ENCODE results near the gene TMEM95.

TMEM95 gene

GRCh38 chr17:7389924-7390910 is 35.3 kb downstream of the TMEM95 start:
- TF ChIP-seq ZNF274 (IDR thresholded peaks at IDR 0.05; ENCODE audit: low read depth, low read length): no peak
- no peak overlapping the region for H3K4me3 ChIP-seq (ENCODE audit: low read length)

- no peak overlapping the region for H3K4me3 ChIP-seq (ENCODE audit: low read length)
- TF ChIP-seq ZNF274 (IDR thresholded peaks at IDR 0.05; ENCODE audit: low read depth, low read length): no peak
These were observed 36.4 kb downstream of the TMEM95 start for GRCh38 chr17:7391307-7391706.

- TF ChIP-seq ZNF274 (IDR thresholded peaks at IDR 0.05; ENCODE audit: low read depth, low read length): no peak
These were observed 38.0 kb downstream of the TMEM95 start for GRCh38 chr17:7392696-7393612.

GRCh38 chr17:7393613-7394451 is 38.9 kb downstream of the TMEM95 start:
- no peak for TF ChIP-seq ZNF274 (IDR thresholded peaks at IDR 0.05; ENCODE audit: low read depth, low read length)
- peak overlapping the region; percentile 81 for H3K4me3 ChIP-seq (ENCODE audit: low read length)

More at GRCh38 chr17:7392696-7393612, 38.0 kb downstream of the TMEM95 start:
- peak overlapping the region; percentile 81; the same call in 1 of the 2 replicates for H3K4me3 ChIP-seq (ENCODE audit: low read length)

GRCh38 chr17:7394452-7395191 is 39.7 kb downstream of the TMEM95 start, which contains the start of gene PLSCR3:
PLSCR3 (minus strand) TSS chr17:7394525; CDS start chr17:7394110, 415 bp downstream.
- TF ChIP-seq ZNF274 (IDR thresholded peaks at IDR 0.05; ENCODE audit: low read depth, low read length): no peak
- peak within 1 kb of the TSS; percentile 81 for H3K4me3 ChIP-seq (ENCODE audit: low read length)

DNA sequence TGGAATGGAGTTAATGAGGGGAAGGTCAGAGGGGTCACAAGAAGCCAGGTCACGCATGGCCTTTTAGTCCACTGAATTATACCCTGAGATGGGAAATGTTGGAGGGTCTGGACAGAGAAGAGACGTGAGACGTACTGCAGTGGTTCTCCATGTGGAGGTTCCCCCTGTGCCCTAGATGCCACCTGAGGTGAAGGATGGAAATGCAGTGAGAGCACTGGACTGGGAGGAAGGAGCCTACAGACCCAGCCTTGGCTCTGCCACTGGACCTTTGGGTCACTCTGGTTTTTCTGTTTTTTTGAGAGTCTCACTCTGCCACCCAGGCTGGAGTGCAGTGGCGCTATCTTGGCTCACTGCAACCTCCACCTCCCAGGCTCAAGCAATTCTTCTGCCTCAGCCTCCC is 41.2 kb downstream of the TMEM95 start:
- no peak overlapping the region for H3K4me3 ChIP-seq (ENCODE audit: low read length)
- TF ChIP-seq ZNF274 (IDR thresholded peaks at IDR 0.05; ENCODE audit: low read depth, low read length): no peak

GRCh38 chr17:7398612-7399011 is 43.7 kb downstream of the TMEM95 start:
- TF ChIP-seq ZNF274 (IDR thresholded peaks at IDR 0.05; ENCODE audit: low read depth, low read length): no peak

DNA sequence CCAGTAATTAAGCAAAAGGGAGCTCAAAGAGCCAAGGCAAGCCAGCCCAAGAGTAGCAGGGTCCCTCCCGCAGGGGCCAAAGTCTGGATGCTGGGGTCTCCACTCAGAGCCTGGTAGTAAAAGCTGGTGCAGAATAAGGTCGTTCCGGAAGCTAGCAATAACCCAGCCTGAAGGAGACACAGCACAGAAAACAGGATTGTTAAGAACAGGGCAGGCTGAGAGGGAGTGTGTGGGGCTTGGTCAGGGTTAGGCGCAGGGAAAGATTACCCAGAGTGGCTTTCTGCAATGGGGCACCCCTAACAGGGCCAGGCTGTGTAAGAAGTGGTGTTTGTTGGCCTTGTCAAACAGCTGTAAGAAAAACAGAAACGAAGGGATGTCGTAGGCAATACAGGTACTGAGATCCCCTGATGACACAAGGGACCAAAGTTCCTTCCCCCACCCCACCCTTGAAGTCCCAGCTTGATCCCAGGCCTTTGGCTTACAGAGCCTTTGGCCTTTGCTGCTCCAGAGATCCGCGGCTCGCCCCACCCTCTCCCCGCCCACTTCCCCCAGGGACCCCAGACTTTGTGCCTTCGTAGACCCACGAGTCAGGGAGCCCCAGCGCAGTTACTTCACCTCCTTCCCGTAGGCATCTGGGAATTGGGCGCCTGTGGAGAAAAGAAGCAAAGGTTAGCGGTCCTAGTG is 48.2 kb downstream of the TMEM95 start:
- TF ChIP-seq ZNF274 (IDR thresholded peaks at IDR 0.05; ENCODE audit: low read depth, low read length): no peak
- peak overlapping the region; percentile 78 for H3K4me3 ChIP-seq (ENCODE audit: low read length)

More at GRCh38 chr17:7398612-7399011, 43.7 kb downstream of the TMEM95 start:
- H3K4me3 ChIP-seq (ENCODE audit: low read length): no peak overlapping the region

DNA sequence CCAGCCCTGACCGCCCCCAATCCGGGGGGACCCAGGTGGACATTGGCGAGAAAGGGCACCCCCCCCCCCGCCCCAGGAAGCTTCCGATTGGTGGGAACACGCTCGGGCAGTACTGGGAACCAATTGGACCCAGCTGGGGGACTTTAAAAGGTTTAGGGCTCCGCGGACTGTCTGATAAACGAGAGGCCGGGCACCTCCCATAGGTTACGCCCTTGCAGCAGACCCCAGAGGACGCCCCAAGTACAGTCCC is 48.7 kb downstream of the TMEM95 start:
- peak overlapping the region; percentile 78 for H3K4me3 ChIP-seq (ENCODE audit: low read length)

DNA sequence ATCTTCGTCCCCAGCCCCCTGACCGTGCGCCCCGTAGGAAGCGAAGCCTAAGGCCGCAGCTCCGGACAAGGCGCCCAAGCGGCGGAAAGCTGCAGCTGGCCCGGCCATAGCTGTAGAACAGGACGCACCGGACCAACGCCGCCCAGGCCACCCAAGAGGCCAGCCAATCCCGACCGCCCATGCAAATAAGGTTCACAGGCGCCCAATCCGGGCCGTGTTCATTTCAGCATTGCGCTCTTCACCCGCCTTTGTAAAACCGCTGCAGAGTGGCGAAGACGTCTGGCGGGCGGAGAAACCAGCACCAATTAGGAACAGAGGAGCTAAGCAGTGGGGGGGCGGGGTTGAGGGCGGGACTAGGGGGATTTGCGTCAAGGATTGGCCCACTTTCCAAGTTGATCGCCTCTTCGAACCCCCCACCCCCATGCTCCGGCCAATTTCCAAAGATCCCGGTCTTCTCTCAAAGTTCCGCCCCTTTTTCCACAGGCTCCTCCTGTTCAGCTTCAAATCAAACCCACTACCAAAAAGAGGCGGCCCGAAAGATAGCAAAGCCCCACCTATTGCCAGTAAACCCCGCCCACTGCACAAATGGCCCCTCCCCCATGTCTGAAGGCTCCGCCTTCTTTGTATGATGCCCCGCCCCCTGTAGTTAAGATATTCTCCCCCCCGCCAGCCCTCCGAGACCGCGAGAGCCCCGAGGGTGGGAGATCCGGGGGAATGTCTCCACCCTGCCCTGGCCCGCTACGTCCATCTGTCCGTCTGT is 49.2 kb downstream of the TMEM95 start, which contains the start of gene TMEM256:
Gene TMEM256 (minus strand): TSS at position 121 of the 760 bp plus-strand sequence. CDS start 13 bp downstream, at position 108.
- peak within 1 kb of the TSS; percentile 78 for H3K4me3 ChIP-seq (ENCODE audit: low read length)
- no peak for TF ChIP-seq ZNF274 (IDR thresholded peaks at IDR 0.05; ENCODE audit: low read depth, low read length)

More for the DNA sequence above, 48.7 kb downstream of the TMEM95 start:
- no peak for TF ChIP-seq ZNF274 (IDR thresholded peaks at IDR 0.05; ENCODE audit: low read depth, low read length)

DNA sequence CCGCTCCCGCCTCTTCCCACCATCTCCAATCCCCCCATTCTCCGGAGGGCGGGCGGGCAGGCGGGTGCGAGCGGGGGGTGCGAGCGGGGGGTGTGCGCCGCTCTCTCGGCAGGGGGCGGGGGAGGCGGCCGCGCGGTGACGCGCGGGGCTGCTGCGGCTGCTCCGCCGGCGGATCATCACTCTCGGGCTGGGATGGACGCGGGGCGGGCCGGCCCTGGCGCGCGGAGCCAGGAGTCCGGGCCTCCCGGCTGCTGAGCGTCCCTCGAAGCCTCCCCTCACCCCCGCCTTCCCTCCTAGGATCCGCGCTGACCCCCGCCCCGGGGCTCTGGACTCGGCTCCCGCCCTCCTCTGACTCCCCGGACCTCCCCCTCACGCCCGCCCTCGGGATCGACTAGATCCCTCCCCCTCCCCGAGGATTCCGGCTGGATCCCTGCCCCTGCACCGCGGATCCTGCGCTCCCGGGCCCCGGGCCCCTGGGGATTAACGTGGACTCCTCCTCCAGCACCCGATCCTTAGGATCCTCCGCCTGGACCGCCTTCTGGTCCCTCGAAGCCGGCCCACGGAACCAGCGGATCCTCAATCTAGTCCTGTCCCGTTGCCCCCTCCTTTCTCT is 49.9 kb downstream of the TMEM95 start:
- H3K4me3 ChIP-seq (ENCODE audit: low read length): peak overlapping the region; percentile 45; the same call in 1 of the 2 replicates
- no peak for TF ChIP-seq ZNF274 (IDR thresholded peaks at IDR 0.05; ENCODE audit: low read depth, low read length)
